Measurements from ENCODE around the gene DNM3.

DNM3 gene

GRCh38 chr1:172119184-172119583 lies 277.9 kb downstream of the DNM3 start:
- DNase-seq, result no peak

DNA sequence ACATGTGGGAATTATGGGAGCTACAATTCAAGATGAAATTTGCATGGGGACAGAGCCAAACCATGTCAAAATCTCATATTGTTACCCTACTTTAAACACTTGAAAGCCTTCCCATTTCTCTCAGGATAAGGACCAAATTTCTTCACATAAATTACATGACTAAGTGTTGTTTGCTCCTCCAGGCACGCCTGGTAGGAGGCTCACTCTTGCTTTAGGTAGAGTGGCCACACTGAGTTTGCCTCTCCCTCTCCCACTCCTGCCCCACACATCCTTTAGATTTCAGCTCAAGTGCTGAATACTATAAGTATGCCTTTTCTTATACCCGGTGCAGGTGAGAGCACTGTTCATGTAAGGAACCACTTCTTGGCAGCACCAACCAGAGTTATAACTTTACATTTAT lies 279.1 kb downstream of the DNM3 start:
- DNase-seq, result no peak

DNA sequence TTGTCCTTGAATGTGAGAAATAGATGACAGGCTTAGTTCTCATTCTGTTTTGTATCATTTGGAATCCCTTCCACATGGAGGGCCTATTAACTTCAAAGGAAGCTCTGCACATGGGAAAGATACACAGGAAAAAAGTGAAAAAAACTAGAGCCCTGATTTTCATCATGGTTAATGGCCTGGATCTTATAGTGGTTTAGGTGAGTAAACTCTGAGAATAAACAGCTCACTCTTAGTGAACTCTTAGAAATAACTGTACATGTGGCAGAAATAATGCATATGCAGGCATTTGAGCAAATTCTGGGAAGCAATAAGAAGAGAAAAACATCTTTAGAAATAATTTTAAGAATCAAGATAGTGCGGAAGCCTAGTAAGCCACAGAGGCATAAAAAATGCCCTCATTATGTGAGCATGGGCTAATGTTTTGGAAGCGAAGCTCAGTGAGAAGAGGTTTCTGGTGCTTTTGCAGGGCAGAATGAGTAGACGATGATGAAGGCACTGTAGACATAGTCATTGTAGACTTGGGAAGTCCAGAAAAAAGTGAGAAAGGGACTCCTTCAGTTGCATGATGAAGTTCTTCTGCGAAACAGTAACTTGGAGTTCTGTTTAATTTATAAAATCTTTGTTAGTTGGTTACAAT lies 279.9 kb downstream of the DNM3 start:
- no peak for DNase-seq

DNA sequence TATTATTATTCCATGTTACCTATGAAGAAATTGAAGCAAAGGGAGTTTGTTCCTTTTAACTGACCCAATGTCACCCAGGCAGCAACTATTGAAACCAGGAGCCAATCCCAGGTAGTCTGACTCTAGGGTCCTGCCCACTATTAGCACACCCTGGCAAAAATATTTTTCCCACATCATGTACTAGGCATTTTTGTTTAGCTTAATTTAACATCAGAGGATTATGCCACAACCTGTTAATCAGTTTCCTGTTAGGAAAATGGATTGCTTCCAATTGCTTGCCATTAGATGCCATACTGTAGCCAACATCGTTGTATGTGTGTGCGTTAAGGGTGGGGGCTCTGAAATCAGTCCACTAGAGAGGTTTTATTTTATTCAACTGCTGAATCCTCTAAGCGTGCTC lies 281.1 kb downstream of the DNM3 start:
- no peak for DNase-seq

GRCh38 chr1:172125250-172125649 lies 284.0 kb downstream of the DNM3 start:
- DNase-seq, result no peak

DNA sequence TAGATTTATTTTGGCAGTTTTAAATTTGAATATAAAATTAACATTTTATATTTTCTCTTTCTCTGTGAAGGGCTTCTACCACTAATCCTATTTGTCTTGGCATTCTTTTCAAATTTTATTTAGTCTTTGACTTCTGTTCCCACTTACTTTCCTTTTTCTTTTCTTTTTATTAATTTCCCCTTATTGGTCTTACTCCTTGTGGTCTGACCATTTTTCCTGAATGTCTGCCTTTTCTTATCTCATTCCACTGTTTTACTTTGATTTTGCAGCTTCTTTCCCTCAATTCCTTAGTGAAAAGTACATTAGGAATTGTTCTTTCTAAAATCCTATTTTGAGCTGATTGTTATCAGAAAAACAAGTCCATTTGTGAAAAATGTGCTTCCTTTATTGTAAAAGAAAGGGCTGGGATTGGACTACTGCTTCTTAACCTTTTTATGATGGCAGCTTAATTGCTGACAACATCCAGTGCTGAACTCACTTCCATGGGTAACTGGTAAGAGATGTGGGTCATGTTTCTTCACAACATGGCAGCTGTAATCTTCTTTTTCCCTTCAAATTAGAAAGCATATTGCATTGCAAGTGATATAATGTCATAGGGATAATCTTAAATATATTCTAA lies 284.6 kb downstream of the DNM3 start:
- no peak for DNase-seq

GRCh38 chr1:172132836-172133235 lies 291.5 kb downstream of the DNM3 start:
- DNase-seq, result no peak

GRCh38 chr1:172134087-172134731 lies 292.9 kb downstream of the DNM3 start:
- DNase-seq, result no peak

- DNase-seq, result no peak
Measured at GRCh38 chr1:172135076-172135672, 293.9 kb downstream of the DNM3 start.

DNA sequence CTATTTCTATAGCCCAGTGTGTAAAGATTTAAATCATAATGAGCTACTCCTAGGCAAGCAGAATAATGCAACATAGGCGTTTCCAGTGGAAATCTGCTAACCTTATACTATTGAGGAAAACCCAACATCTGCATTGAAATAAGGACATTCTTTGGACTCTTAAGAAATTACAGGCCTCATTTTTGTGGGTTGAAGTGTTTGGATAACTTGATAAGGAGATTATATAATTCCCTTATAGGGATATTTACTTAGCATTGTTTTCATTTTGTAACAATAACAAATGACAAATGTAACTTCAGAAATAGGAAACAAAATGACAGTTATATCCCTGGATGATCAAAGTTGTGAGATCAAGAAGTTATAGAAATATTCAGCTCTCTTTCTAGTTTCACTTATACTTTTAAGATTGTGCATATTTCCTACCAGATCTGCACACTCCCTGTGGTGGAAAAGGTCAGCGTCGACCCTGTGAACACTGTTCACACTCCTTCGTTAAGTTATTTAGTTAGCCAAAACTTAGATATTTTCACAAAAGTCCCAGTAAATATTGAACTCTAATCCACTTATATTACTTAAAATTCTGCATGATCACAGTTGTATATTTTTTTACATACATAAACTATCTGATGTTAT lies 294.8 kb downstream of the DNM3 start:
- DNase-seq, result no peak

DNA sequence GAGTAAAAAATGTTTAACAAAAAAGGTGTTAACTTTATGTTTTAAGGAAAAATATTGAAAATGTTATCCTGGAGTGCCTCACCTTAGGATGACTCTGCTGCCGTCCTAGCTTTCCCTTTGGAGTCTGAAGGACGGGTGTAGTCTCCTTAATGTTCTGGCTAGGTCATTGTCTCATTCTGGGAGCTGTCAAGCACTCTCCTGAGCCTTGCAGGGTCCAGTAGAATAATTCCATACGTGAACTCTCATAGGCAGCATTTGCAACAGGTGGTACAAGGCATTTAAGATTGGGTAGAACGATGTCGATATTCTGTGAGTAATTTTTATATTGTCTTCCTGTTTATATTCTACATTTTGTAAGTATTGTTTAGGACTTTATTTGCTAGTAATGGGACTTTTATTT lies 295.6 kb downstream of the DNM3 start:
- DNase-seq, result no peak

DNA sequence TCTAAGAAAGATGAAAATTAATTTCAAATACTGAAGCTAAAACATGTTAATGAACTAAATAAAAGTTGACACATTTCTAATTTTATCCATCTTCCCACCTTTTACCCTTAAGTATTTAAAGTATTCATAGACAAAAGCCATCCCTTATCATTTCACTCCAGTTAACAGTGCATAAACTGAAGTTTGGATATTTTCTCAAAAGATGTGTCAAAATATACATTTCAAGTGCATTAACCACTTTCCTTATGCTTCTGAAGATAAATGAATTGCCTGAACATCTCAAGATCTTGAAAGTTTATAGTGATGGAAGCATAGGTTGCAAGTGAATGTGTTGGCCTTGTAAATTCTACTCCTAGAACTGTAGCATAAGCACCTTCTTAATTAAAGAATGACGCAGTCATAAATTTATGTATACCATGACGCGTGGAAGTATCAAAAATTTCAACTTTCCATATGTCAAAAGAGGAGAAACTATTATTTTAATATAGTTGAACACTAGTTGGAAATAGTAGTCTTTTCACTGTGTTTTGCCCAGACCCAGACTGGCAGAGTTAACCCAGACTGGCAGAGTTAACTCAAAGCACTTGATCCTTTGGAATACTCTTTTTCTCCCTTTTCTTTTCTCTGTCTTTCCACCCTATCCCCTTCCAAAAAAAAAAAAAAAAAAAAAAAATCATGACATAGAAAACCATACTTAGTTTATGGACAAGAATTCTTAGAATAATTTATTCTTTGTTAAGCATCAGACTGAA lies 296.6 kb downstream of the DNM3 start:
- no peak for DNase-seq

GRCh38 chr1:172138634-172139033 lies 297.3 kb downstream of the DNM3 start:
- DNase-seq, result no peak

- no peak for DNase-seq
Measured at GRCh38 chr1:172139196-172139595, 297.9 kb downstream of the DNM3 start.

DNA sequence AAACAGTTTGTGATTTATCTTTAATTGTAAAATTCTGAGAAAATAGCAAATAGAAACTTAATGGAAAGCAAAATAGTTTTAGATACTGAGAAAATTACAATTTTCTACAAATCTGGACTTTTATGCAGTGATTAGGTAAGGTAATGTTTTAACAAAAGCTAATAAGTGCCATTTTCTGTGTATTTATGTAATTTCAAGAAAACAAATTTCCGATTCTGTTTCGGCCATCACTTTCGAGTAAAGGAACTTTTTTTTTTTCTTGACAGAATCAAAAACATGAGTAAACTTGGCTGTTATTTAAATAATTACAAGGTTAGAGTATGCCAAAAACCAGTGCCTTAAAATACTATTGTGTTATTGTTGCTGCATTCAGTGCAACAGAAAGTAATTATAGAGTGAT lies 298.8 kb downstream of the DNM3 start:
- no peak for DNase-seq

- DNase-seq, result no peak
Measured at GRCh38 chr1:172140591-172140990, 299.3 kb downstream of the DNM3 start.

- no peak for DNase-seq
Measured at GRCh38 chr1:172141341-172141881, 300.1 kb downstream of the DNM3 start.

DNA sequence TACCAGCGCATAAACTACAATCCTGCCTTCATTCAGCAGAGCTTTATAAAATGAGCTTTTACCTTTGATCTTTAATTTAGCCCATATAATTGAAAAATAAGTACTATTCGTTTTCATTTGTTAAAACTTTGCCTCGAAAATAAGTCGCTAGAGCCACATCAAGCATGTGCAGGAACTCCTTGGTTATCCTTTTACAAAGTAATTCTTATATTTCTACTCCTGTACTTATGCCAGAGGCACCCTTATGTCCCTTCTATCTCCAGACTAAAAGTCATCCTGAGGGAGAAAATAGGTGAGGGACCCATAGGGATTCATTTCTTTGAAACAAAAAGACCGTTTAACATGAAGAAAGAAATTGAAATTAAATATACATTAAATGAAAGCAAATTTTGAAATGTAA lies 301.0 kb downstream of the DNM3 start:
- no peak for DNase-seq

- no peak for DNase-seq
Measured at GRCh38 chr1:172143384-172144055, 302.2 kb downstream of the DNM3 start.

DNA sequence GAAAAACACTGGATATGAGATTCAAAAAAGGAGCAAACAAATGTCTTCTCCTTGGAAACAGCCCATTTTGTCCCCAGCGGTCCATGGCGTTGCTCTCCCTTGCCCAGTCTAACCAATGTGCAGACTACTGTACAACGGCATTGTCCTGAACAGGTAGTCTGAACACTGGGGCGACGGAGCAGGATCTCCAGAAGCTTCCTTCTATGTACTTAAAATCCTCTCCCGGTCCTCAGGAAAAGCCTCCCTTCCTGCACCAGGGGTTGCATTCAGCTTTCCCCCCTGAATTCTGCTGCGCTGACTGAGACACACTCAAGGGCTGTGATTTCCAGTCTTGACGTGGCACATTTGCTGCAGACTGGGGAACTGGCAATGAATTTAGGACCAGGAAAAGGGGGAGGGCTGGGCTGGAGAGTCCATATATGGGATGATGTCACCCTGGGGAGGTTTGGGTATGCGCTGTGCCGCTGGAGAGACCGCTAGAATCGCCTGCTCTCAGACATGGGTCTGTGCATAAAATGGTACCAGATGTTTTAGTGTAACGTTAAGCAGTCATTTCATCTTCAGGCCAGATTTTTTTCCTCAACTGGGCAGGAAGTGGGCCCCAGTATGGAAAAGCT lies 303.3 kb downstream of the DNM3 start:
- no peak for DNase-seq

DNA sequence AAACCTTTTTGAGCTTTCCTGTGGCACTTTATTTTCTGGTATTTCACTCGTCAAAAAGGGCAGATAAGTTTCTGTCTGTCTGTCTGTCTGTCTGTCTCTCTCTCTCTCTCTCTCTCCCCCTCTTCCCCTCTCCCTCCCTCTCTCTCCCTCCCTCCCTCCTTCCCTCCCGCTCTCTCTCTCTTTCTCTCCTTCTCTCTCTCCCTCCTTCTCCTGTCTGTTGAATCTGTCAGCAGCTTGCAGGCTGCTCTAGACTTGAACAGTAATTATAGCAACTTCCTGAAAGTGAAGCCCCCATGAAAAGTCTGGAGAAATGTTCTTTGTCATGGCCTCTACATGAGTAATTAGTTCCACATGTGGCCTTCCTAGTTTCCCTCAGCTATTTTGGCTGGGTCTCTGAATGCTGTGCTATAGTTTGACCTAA lies 303.9 kb downstream of the DNM3 start:
- DNase-seq, result no peak

DNA sequence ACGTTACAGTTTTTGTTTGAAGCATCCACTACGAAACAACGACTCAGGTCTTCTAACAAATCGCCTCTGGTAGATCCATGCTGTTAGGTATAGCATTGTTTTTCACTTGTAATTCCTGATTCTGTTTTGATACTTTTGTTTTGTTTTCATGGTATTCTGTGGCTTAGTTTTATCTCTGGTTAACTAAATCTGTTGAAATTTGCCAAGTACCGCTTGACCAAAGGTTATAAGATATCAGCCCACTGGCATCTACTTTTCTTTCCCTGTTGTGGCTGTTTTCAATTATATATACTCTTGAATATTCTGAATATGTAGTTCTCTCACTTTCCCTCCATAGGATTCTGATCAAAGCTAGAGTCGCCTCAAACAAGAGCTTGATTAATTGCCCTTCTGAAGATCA lies 304.4 kb downstream of the DNM3 start:
- DNase-seq, result no peak

Measured in NCI-H1694 (cell line).